Glomerular visceral epithelial cell (primary cell): ENCODE measurements around the gene SORCS2.

Experiments
- DNase-seq: peaks from one replicate; pipeline ENCODE4 v3.0.0-alpha.2; 2016; ENCODE audit errors: extremely low spot score

SORCS2 gene

DNA sequence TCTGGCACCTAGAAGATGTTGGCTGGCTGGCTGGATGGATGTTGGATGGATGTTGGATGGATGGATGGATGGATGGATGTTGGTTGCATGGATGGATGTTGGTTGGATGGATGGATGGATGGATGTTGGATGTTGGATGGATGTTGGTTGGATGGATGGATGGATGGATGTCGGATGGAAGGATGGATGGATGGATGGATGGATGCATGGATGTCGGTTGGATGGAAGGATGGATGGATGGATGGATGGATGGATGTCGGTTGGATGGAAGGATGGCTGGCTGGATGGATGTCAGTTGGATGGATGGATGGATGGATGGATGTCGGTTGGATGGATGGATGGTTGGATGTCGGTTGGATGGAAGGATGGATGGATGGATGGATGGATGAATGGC is 145.7 kb downstream of the SORCS2 start:
- no peak for DNase-seq

DNA sequence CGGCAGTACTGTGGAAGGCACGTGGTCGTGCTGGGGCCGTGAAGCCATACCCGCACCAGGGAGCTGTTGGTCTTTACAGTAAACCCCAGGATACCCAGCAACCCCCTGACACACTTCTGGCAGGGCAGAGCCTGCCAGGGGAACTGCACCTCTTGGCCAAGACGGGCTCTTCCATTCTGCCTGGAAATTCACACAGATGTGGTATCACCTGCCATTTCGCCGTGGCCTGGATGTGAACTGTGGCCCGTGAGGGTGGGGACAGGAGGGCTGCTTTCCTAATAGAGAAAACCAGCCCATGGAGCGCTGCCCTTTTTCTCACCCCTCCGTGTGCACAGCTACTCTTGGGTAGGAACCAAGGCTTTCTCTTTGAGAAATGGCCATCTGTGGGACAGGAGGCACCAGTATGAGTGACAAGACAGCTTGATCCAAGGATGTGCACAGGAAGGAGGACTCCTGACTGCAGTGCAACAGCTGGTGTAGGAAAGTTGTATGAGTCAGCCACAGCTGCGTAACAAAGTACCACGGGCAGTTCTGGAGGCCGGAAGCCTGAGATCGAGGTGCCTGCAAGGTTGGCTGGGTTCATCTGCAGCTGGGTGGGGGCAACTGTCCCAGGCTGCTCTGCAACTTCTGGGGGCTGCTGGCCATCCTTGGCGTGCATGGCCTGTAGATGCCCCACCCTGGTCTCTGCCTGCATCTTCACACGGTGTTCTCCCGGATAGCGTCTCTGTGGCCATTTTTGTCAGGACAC is 146.7 kb downstream of the SORCS2 start:
- DNase-seq, result no peak

DNA sequence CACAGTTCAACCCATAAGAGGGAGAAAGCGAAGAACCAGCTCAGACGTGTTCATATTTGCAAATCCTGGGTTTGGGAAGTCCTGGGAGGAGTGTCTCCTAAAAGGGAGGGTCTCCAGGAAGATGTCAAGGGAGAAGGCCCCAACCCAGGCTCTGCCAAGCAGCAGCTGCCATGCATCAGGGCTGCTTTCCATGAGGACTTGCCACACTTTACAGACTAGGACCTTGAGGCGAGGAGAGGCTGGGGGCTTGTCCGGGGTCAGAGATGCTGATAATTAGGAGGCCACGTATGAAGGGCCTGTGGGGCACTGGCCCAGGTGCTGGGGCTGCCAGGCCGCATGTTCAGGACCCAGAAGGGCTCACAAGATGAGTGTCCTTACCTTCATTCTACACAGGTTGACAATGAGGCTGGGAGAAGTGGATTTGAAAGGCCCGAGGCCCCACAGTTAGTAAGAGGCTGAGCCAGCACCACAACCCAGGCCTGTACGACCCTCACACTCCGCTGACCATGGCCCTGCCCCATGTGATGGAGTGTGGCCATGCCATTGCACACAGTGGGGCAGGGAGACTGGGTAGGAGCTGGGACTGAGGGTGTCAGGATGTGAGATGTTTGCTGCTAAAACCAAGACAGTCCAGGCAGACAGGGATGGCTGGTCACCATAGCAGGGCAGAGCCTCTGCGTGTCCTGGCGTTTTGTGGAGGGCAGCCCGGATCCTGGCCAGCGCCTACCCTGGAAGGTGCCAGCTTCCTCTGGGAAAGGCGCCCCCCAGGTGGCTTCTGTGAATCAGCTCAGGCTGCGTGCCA is 147.6 kb downstream of the SORCS2 start:
- DNase-seq, result no peak

DNA sequence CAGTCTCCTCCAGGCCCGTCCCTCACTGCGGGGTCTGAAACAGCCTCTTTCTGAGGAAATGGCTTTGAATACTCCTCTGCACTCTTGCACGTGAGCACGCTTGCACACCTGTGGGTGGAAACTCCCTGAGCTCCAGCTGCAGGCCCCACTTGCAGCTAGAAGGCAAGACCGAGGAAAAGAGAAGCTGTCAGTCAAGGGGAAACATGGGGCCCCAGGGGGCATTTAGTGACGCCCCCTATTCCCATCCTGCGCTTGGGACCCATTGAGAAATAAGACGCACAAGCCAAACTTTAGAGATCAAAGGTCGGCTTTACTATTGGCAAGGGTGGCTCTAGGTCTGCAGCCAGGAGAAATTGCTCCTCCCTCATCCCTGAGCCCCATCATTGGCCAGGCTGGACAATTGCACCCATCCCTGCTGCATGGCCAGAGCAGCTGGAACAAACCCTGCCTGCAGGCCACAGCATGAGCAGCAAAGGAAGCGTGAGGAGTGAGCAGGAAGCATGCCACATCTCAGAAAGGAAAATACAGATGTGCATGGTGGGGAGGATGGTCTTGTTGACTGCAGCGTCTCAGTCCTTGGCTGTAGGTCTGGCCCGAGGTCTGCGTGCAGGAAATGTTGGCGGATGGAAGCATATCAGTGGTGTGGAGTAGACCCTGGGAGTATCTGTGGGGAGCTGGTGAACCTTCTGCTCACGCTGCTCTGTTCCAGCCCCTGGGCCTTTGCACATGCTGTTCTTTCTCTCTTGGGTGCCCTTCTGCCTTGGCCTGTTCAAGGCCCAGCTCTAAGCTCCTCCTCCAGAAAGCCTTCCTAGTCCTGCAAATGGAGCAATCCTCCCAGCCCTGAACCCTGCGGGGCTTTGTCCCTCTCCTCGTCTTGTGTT is 148.5 kb downstream of the SORCS2 start:
- no peak for DNase-seq

DNA sequence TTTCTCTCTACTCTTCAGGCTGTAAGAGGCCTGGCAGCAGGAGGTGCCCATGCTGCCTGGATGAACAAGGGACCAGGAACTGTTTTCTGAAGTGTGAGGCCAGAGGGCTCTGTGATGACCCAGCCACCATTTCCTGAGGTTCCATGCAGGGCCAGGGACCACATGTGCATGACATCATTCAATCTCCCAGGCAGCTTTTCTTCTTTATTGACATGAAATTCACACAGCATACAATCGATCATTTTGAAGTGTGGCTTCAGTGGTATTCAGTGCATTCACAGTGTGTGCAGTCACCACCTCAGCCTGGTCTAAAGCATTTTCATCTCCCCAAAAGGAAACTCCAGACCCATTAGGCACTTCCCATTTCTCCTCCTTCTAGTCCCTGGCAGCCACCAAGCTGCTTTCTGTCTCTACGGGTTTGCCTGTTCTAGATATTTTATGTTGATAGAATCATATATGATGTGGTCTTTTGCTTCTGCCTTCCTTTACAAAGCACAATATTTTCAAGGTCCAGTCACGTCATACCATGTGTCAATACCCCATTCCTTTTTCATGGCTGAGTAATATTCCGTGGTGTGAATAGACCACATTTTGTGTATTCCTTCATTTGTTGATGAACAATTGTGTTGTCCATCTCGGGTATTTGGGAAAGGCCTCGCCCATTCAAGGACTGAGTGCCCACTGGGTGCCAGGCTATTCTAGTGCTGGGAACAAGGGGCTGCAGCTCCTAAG is 149.3 kb downstream of the SORCS2 start:
- DNase-seq, result peak; percentile 30

DNA sequence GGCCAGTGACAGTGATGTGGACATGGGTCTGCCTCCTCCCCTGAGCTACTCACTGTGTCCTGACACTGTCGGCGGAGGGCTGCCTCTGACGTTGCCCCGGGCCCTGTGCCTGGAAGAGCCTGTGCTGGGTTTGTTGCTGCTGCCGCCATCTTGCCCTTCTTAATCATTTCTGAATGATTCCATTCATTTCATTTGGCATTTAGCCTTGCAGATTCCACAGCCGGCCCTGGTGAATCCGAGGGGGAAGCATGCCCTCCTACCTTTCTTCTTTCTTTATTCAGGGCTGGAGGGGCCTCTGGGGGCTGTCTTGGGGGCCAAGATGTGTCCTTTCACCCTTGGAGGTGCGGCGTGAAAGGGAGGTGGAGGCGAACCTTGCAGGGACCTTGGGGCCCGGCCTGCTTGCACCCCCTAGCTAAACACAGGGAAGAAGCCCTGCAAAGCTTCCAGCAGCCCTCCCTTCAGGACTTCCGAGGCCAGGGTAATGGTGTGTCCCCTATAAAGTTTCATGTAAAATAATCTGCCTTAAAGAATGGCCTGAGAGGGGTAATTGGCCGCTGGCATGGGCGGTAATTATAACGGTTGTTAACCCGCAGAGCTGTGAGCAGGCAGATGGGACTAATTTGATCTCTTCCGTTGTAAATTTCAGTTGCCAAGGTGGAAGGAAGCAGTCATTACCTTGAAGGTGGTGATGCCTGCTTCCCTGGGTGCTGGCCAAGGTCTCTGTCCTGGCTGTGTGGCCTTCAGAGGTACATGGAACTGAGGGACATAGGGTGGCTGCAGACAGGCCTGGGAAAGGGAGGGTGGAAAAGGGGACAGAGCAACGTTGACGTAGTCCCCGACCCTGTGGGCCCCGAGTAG is 150.1 kb downstream of the SORCS2 start:
- DNase-seq, result no peak

DNA sequence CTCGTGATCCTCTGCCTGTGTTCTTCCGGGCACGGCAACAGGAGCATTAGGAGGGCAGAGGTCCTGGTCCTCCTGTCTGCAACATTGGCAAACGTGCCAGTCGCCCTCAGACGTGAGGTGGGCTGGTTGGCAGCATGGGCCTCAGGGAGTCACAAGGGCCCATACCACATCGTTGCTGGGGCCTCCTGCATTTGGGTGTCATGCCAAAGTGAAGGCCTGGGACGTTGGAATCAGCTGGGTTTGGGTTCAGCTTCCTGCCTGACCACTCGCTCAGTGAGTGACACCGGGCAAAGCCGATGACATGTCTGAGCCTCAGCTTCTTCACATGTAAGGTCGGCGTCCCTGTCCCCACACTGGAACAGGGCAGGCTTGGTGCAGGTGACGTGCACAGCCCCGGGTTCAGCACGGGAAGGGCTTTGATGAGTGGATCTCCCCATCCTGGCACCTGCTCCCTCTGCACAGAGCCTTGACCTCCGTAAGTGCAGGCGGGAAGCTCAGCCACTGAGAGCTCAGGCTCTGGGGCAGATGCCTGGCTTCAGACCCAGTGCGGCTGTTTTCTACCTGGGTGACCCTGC is 150.8 kb downstream of the SORCS2 start:
- DNase-seq, result no peak

DNA sequence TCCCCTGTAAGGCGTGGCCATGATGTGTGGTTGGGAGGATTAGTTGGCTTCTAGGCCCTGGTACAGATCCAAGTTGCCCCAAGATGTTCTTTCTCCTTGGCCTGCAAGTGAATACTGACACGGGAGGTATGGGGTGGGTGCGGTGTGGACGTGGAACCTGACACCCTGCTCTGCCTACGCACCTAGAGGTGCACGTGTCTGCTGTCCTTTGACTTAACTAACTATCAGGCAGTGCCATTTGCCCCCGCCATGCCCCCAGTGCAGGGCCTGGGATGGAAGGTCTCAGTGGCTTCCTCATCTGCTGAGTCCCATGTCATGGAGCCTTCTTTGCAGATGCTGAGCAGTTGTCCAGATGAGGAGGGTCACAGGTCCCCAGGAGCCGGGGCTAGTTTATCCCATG is 151.6 kb downstream of the SORCS2 start:
- DNase-seq, result no peak

DNA sequence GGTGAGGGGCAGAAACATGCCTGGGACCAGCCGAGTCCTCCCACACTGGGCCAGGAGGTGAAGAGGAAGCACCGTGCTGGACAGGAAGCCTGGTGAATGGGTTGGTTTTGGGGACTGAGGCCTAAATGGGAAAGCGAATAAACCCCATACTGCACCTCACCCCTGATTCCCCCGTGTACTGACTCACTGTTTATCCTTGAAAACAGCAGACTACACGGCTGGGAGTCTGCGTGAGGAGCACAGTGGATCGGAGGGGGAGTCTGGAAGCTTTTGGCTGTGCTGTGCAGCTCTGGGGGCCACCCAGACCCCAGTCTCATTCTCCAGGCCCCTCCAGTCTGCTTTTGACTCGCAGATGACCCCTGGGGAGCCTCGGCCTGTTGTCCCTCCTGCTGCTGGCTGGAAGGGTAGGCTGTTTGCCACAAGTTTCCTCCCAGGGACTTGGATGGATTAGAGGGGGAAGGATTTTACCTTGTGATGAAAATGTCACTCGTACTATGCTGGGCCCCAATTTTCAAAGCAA is 152.4 kb downstream of the SORCS2 start:
- no peak for DNase-seq

DNA sequence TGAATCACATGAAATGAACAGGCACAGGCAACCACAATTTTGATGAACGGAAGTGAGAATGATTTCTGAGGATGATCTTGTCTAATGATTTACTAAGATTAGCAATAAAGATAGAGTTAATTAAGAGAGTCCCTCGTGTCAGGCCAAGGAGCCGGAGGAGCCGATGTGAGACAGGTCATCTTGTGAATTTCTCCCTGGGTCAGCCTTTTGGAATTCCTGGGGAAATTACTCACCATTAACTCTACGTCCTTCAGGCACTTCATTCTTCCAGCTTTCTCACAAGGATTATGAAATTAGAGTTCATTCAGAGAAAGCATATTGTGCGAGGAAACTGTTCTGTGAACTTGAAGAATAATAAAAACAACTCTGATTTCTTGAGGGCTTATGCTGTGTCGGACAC is 155.6 kb downstream of the SORCS2 start:
- DNase-seq, result peak; percentile 49

DNA sequence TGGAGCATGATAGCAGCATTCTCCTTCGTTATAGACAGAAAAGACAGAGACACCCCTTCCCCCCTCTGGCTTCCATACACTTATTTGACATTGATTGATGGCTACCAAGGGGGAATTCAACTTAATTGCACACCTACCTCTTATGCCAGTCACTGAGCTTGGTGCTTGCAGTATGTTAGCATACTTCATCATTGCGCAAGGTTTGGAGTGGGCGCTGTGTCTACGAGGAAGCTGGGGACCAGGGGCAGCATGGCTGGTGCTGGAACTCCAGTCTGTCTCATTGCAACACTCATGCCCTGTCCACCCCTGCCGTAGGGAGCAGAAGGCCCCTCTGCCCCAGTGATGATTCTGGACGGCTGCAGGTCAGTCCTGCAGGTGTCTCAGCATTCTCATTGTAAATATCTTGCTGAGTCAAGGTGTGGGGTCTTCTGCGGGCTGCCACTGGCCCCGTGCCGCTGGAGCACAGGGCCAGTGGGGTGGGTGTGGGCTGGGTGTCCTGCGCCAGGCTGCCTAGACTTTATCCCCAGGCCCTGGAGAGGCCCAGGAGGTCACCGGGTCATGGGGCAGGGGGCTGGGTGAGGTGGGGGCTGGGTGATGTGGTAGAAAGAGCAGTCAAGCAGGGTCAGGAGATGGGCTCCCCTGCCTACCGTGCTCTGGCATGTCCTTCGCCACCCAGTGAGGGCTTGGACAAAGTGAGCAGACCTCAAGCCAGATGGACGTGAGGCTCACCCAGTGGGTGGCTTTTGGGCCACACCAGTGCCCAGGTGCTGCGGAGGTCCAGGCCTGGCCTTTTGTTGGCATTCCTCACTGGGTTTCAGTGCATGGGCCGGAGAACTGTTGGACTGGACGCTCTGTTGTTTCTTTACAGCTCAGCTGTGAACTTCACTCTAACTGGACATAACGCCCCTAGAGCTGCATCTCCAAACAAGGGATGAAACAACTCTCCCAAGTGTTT is 156.9 kb downstream of the SORCS2 start:
- DNase-seq, result no peak

DNA sequence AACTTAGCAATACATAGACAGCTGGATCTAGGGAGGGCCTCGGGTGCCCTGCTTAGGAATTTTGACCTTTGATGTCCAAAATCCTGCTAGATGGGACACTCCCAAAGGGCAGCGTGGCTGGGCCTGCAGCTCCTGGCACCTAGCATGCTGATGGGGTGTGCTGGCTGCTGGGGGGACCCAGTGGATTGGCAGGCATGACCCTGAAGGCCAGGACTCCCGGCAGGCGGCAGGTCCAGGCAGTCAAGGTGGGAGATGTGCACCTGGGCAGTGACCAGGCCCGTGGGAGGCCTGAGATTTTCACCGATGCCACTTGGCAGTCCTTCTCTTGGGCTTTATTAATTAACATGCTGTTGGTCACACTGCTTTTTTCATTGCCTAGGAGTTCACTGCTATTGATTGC is 158.1 kb downstream of the SORCS2 start:
- DNase-seq, result no peak

DNA sequence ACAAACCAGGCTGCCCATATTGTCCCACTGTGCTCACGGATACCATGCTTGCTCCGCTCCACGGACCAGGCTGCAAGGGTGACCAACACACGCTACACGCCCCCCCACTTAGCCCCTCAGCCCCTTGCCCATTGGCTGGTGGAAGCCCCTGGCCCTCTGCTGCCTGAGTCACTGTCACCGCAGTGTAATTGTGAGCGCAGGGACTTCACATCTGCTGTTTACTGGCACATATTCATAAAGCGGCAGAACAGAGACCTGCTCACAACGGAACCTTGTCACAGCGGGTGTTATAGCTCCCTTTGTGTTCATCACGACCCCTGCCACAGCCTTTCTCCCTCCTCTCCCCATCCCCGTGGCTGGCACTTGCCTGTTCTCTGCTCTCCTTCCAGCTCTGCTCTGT is 158.7 kb downstream of the SORCS2 start:
- DNase-seq, result no peak

DNA sequence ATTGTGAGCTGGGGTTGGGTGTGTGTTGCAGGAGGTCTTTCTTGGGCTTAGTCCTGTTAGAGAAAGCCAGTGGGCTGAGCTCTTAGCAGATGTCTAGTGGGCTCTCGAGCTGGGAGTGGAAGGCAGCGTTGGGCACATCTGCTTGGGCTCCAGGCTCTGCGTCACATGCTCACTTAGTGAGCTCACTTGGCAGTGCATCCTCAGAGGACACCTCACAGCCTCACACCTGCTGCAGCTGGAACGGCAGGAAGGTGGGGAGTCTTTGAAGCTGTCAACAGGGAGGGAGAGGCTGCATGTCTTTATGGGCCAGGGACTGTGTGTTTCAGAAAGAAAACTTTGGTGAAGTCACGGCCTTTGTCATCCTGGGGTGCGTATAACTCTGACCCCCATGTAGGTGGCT is 160.1 kb downstream of the SORCS2 start:
- no peak for DNase-seq

DNA sequence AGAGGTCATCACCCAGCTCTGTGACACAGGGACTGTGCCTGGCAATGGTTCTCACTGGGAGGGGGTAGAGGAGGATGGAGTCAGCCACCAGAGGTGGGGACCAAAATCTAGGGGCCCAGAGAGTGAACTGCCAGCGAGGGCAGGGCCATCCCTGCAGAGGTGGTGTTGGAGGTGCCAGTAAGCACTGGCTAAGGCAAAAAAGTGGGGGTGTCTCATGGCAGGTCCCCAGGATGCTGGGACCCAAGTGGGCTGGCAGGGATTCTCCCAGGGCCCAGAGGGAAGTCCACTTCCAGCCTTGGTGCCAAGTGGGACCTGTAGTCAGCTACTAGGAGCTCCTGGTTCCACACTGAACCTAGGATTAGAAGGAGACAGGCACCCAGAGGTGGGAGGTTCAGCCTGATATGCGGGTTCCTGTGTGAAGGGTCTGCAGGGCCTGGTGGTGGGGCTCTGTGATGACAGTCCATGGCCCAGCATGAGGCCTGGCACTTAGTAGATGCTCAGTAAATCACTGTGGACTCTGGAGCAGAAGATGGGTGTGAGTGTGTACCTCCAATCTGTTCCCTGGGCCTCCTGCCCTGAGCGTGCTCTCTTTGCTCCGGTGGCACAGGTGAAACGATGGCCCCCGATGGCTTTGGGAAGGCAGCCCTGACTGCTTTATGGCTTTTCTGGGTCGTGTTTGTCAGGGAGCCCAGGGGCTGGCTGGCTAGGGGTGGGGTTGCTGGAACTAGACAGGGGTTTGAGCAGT is 160.9 kb downstream of the SORCS2 start:
- no peak for DNase-seq

DNA sequence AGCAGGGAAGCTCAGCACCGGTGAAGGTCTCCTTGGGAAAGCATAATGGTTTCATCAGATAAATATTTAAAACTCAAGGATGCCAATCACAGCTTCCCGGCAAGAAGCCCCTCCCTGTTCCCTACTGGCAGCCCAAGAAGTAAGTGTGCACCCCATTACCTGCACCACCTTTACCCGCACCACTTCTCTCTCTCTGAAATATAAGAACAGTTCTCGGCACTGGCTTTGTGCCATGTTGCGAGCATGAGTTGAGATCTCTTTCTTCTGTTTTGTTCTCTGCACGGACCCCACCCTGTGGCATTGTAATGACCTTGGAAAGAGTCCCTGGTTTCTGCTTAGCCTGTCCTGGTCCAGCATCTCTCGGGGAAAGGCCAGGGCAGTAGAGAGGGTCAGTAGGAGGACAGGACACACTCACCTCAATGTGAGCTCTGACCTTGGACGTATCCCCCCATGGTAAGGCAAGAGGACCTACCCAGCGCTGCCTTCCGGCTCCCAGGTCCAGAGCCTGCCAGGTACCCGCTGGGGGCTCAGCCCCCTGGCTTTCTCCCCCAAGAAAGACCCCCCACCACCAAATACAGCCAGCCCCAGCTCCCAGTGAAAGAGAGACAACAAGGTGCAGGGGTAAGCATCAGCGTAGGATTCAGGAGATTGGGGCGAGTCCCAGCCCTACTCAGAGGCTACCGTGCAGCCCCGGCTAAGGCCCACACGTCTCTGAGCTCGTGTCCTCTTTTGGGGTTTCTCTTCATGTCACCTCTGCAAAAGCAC is 161.7 kb downstream of the SORCS2 start:
- no peak for DNase-seq

DNA sequence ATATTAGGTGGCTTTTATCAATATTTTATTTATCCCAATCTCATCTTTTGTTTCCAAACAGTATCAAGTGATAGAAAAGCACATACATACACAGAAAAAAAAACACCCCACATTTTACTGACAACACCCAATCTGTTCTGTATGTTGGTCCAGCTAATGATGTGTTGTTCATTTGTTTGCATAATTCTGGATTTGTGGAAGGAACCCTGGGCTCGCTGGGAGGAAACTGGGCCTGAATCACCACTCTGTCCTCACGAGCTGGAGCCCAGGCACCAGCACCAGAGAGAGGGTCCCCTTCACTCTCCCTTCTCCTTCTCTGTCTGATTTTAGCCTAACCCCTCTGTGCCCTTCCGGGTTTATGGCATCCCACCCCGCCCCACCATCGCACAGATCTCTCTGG is 162.6 kb downstream of the SORCS2 start:
- DNase-seq, result no peak
